ENCODE results near the gene KCNK15.

Gene KCNK15

GRCh38 chr20:44715499-44716308, 30.0 kb upstream of the KCNK15 start:
- DNase-seq, result no peak

- DNase-seq, result no peak
Observed at GRCh38 chr20:44716309-44717106, 29.2 kb upstream of the KCNK15 start.

GRCh38 chr20:44717986-44718385, 27.7 kb upstream of the KCNK15 start:
- no peak for DNase-seq

GRCh38 chr20:44719841-44720240, 25.8 kb upstream of the KCNK15 start:
- no peak for DNase-seq

GRCh38 chr20:44720621-44720996, 25.1 kb upstream of the KCNK15 start:
- peak in 23 of 51 donors; percentile 6 to 83 (median 34) for DNase-seq

- no peak for DNase-seq
Observed at GRCh38 chr20:44720997-44721784, 24.5 kb upstream of the KCNK15 start.

GRCh38 chr20:44721785-44722054, 23.9 kb upstream of the KCNK15 start:
- no peak for DNase-seq

- no peak for DNase-seq
Observed at GRCh38 chr20:44722990-44723389, 22.7 kb upstream of the KCNK15 start.

- DNase-seq, result no peak
Observed at GRCh38 chr20:44723391-44723790, 22.3 kb upstream of the KCNK15 start.

GRCh38 chr20:44723798-44724362, 21.8 kb upstream of the KCNK15 start:
- no peak for DNase-seq

- no peak for DNase-seq
Observed at GRCh38 chr20:44724423-44725091, 21.1 kb upstream of the KCNK15 start.

GRCh38 chr20:44725837-44726236, 19.8 kb upstream of the KCNK15 start:
- no peak for DNase-seq

- no peak for DNase-seq
Observed at GRCh38 chr20:44727039-44727438, 18.6 kb upstream of the KCNK15 start.

GRCh38 chr20:44727651-44728050, 18.0 kb upstream of the KCNK15 start:
- DNase-seq, result no peak

GRCh38 chr20:44728801-44729443, 16.7 kb upstream of the KCNK15 start:
- peak in 26 of 51 donors; percentile 13 to 66 (median 36) for DNase-seq

GRCh38 chr20:44730441-44730840, 15.2 kb upstream of the KCNK15 start:
- DNase-seq, result no peak

- peak in 5 of 51 donors; percentile 7 to 26 (median 9) for DNase-seq
Observed at GRCh38 chr20:44731657-44732056, 14.0 kb upstream of the KCNK15 start.

GRCh38 chr20:44732327-44732726, 13.3 kb upstream of the KCNK15 start:
- DNase-seq, result no peak

GRCh38 chr20:44733341-44734069, 12.2 kb upstream of the KCNK15 start:
- DNase-seq, result peak in 47 of 51 donors; percentile 17 to 81 (median 51)

GRCh38 chr20:44734938-44735337, 10.7 kb upstream of the KCNK15 start:
- DNase-seq, result no peak

Data from hypothalamus (tissue), 51 donors.